Activated CD8-positive, alpha-beta memory T cell treated with anti-CD3 and anti-CD28 coated beads for 48 hours (primary cell): ENCODE data around the gene TRNP1.

Source experiments
- DNase-seq, 3 experiments: peaks; one replicate each; pipeline ENCODE4 v3.0.0-alpha.2; 2020; ENCODE audit warnings: low read depth in 2 of 3, low spot score in 2 of 3

TRNP1 gene

DNA sequence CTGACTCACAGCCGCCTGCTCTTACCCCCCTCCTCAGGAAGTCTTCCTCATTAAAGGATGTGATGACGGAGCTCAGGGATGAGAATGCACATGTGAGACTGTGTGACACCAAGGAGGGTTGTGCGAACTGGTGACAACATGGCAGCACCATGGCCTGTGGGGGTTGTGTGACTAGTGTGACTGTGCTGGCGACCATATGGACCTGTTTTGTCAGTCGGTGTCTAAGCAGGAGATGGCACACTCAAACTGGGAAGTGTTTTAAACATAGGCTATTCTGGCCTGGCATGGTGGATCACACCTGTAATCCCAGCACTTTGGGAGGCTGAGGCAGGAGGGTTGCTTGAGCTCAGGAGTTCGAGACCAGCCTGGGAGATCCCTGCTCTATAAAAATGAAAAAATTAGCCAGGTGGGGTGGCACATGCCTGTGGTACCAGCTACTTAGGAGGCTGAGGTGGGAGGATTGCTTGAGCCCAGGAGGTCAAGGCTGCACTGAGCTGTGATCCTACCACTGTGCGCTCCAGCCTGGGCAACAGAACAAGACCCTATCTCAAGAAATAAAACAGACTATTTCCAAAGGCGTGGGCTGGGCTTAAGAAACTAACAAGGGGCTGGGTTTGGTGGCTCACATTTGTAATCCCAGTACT is 7.4 kb downstream of the TRNP1 start:
- no peak for DNase-seq

DNA sequence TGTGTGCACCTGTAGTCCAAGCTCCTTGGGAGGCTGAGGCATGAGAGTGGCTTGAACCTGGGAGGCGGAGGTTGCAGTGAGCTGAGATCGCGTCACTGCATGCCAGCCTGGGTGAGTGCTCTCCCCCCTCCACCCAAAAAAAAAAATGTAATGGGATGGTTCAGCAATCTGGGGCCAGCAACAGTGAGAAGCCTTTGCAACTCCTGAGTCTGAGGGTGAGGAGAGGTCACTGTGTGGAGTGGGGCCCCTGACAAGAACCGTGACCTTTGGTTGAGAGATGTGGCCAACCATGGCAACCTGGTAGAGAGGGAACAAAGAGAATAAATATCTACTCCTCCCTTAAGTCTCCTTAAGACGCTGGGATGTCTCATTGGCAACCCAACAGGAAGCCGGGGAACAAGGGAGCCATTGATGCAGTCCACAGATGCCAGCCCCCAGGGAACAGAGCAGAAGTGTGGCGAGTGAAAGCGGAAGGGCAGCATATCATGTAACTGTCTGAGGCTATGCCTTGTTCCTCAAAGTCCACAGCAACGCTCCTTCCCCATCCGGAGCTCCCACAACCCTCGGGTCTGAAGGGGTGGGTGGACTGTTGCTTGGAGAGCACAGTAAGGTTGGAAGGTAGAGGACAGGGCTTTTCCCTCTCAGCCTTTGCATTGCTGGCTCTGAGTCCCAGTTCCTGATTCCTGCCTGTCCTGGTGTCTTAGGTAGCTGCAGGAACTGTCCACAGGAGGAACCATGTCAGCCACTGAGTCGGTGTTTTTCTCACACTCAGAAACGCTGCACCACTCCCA is 8.3 kb downstream of the TRNP1 start:
- no peak for DNase-seq

DNA sequence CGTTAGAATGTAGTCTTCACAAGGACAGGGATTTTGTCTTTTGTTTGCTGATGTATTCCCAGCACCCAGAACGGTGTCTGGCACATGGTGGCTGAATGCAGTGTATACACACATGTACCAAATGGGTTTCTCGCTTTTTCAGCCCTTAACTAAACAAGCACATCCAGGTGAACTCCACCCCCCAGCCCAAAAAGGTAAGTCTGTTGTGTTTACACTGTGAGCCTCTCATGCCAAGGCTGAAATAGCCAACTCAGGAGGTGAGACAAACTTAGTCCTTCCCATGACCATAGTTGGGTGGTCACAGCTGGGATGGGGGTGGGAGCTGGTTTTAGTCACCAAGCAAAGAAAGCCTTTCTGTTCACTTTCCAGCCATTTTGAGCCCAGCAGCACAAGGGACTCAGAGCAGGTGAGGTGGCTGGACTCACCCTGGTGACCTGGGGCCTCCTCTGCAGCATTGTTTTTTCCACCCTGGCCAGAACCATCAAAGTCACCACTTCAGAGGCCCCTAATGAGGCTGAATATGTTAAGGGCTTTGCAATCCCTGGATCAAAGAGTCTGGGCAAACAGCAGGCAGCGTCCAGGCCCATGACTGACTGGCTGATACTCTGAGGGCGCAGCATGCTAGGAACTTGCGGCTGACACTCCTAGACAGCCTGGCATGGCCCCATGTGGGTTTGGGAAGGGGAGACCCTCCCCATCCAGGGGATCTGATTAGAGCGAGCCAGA is 10.4 kb downstream of the TRNP1 start:
- DNase-seq, result no peak

DNA sequence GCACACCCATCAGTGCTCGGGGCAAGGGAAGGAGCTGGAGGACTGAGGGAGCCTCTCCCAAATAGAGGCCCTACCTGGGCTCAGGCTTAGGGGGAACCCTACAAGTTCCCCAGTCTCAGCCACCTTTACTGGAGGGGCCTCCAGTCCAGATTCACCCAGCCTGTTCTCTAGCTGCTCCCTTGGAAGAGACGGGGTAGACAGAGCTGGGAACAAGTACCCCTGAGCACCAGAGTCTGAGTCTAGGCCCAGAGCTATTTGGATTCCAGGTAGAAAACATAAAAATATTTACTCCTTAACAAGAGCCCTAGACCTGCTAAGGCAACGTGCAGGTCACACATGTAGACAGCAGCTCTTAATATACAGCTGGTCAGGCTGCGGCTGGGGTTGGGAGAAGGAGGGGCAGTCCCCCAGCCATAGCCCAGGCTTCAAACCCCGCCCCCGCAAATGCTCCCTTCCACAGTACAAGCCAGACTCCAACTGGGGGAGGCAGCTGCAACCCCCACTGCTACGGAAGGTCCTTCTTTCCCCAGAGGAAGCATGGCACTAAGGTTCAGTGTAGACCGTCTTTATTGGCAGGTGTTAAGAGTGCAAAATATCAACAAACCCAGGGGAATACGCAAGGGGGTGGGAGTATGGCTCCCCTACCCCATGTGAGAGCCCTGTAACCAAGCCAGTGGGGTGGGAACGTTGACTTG is 11.1 kb downstream of the TRNP1 start:
- DNase-seq, result no peak

DNA sequence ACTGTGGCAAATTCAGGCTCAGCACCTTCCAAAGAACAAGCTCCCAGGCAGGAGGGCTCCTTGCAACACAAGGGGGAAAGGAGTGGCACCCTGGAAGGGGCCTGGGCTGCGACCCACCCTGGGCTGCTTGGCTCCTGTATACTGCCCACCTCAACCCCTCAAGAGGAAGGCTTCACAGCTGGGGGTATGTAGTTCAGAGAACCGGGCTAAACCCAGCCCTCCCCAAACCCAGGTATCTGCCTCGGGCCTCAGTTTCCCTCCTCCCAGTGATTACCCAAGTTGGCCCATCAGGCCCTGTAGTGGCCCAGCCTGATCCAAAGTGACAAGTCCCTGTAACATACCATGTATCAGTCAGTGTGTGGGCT is 11.7 kb downstream of the TRNP1 start:
- DNase-seq, result no peak

DNA sequence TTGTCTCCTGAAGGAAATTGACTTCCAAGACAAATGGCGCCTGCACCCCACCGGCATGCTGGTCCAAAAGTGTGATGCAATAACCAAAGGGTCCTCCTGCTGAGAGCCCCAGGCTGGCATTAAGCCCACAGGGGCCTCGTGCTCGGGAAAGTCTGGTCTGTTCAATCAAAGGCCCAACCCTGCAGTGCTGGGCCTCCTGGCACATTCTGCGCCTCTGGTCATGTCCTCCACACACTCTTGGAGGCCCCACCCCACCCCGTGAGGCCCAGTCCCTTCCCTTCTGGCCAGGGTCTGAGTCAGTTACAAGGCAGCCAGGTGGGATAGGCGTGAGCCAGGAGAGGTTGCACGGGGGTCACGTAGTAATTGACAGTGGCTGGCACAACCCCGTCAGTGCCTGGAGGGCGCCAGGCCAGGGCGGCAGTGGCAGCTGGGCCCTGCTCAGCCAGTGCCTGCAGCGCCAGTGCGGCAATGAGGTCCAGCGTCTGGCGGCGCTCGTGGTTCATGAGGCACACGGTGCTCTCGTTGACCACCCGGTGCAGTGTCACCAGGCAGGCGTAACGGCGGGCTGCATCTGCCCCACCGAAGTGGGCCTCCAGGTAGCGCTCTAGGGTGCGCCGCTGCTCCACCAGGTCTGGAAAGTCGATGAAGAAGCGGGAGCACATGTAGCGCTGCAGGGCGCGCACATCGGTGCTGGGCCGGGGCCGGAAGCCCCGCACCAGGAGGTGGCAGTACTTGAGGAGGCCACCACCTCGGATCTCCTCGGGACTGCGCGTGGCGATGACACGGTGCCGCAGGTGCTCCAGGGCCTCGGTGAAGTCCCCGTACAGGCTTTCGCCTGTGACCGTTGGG is 12.4 kb downstream of the TRNP1 start:
- DNase-seq, result no peak

DNA sequence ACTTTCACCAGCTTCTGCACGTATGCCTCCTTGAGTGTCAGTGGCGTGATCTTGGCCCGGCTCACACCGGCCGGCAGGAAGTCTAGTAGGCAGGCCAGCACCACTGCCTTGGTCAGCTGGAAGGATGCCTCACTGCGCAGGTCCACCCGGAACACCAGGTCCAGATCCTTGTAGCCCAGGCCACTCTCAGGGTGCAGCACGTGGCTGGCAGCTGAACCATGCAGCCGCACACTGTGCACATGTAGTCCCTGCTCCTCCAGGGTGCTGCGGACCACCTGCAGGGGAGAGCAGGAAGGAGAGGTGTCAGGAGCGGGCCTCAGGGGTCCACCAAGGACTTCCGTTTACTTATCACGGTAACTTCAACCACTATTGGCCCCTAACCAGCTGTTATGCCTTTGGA is 13.2 kb downstream of the TRNP1 start:
- no peak for DNase-seq

DNA sequence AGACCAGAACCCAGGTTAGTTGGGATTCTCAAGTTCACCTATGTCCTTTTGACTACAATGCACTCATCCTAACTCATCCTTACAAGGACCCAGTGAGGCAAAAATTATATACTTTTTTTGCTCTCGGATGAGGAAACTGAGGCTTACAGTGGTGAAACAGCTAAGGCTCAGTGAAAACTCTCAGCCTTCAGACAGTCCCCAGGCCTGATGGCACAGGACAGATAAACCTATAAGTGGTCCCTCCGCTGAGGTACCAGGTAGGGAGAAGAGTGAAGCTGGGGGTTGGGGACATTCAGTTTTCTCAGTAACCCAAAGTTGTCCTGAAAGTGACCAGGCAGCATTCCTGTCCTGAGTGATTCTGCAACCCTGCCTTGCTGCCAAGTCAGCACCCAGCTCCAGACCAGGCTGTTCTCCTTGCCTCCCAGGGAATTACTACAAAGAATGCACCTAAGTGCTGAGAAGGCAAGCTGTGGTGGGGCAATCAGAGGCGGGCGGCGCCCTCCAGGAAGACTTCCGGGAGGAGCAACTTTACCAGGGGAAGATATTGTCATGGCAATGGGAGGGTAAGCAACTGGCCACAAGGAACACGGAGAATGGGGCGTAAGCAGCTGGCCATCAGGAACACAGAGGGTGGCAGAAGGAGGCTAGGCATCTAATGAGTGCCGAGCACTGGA is 14.6 kb downstream of the TRNP1 start:
- DNase-seq, result no peak

DNA sequence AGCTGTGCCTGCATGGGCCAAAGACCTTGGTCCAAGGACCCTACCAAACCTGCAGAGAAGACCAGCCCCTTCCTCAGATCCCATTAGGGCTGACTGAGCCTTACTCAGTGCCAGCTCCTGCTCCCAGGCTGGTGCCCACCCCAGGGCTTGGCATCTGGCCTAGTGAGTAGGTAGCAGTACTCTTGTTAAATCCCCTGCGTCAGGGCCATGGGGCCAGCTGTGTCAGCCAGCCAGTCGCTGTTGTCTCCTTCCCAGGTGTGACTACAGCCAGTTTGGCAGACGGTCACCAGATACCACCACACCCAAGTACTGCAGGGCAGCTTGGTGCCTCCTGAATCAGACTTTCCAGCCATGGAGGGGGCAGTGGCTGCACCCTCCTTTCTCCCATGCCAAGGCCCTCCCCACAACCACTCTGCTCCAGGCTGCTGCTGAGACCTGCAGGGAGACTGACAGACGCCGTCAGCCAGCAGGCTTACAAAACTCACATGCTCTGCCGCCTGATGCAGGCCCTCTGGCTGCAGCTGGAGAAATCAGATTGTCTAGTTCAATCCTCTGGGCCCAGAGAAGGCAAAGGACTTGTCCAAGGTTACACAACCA is 16.2 kb downstream of the TRNP1 start:
- no peak for DNase-seq

DNA sequence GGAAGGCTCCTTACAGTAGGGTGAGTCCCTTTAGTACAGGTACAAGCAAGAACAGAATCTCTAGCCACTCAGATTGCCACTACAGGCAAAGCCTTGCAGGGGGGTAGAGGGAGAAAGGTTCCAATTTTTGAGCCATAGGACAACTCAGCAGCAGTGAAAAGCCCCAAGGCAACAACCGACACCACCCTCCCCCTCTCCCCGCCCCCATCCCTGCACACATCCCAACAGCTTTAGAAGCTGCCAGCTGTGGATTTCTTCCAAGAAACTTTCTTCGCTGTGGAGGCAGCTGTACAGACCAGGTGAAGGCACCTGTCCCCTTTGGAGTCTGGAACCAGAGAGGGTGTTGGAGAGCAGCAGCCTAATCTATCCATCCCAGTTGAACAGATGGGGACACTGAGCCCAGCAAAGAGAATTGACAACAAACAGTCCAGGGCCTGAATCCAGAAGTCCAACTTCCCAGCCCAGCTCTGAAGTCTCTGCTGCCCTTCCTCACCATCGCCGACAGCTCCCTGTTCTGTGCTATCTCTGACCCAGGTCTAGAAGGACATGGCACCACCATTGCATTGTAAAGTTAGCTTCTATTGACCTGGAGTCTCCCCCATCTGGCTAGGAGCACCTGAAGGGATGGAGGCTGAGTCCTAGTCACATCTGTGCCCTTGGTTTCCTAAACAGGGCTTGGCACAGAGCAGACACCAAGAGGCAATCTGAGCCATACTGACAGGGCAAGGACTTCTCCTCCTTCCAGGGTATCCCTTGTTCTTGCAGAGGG is 16.9 kb downstream of the TRNP1 start:
- no peak for DNase-seq

DNA sequence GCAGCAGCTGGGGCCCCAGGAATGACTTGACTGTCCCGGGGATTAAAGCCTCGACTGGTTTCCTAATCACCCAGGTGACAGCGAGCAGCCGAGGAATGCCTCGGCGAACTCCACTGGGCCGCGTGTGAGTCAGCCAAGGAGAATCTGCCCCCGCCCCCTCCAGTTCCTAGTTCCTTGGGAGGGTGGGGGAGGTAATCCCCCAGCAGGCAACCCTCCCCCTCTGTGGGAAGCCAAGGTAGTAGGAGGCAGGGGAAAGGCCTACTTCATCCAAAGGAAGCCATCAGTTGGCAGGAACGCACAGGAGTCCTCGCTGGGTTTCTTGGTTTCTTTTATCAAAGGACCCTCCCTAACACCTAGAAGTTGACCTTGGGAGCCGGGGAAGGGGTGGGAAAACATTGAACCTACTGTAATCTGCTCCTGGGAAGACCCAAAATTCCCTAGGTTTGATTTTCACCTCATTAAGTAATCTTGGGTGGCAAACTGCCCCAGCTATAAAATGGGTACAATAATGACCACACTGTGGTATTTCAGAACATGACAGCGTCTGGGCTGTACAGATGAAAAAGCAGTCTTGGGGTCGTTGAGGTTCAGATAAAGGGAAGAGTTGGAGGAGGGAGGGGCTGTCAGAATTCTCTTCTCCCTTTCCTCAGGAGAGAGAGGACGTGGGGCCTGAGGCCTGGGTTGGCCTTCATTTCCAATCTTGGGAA is 17.7 kb downstream of the TRNP1 start:
- DNase-seq, result no peak

DNA sequence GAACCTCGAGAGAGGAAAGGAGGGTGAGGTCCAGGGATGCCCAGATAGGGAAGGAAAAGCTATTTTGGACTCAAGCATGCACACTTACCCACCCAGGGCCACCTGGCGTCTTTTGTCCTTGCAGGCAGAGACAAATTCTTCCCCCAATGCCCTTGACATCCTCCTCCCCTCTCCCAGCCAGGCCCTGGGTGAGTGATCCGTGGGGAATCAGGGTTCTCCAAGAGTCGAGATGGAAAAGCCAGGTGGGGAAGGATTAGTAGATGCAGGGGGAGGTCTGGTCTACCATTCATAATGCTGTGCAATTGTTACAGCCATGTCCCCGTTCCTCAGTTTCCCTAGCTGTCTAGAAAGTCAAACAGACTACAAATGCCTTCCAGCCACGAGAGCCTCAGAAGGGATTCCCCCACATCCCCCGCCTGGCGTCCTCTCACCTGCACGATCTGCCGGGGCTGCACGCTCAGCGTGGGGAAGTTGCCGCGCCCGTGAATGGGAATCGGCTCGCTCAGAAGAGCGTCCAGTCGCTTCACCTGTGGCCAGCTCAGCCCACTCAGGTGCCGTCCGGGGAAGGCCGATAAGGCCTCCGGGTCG is 18.6 kb downstream of the TRNP1 start:
- no peak for DNase-seq

DNA sequence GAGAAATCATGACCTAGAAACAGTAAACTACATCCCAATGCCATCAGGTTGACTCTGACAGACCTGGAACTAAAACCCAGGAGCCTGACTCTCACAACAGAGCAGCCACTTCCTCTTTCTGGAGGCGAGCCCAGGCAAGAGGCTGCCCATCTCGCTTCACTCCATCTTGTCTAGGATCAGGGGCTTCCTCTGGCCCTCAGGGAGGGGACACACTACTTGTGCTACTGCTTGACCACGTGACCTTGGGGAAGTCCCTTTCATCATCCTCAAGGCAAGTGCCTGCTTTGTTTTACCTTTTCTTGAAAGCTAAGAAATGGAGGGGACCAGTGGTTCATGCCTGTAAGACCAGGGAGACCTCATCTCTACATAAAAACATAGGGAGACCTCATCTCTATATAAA is 21.8 kb downstream of the TRNP1 start:
- no peak for DNase-seq

DNA sequence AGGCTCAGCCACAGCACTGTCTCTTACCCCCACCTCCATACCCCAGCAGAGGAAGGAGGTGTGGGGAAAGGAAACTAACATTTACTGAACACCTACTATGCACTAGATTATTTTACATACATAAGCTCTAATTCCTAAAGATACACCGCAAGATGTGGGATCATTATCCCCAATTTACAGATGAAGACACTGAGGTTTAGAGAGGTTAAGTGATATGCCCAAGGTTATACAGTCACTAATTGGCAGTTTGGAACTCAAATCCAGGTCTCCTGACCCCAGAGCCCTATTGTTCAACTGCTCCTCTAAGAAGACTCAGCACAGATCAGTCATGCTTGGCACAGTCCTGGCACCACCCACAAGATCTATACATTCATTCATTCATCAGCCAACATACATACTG is 22.9 kb downstream of the TRNP1 start:
- no peak for DNase-seq

DNA sequence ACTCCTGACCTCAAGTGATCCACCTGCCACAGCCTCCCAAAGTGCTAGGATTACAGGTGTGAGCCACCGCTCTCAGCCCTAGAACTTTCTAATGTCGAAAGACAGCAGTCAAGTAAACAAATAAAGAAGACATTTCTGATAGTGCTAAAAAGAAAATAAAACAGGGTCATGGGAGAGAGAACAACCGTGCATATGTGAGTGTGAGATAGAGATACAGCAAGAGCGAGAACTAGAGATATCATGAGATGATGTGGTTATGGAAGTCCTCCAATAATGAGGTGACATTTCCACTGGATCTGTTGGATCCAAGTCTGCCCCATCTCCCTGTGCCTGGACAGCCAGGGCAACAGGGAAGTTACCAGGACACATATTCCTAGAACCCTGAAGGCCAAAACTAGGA is 23.7 kb downstream of the TRNP1 start:
- no peak for DNase-seq

DNA sequence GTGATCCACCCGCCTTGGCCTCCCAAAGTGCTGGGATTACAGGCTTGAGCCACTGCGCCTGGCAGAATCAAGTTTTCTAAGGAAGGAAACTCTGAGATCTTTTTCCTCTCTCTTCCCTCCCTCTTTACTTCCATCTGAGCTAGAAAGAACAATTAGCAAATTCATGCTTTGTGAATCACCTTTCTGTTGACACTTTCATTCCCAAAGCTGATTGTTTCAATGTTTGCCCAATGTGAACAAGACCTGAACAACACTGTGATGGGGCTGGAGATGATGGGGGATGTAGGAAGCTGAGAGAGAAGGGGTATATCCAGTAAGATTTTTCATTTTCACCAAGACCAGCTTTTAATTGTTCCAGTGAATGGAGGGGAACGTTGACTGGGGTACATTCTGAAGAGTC is 24.8 kb downstream of the TRNP1 start:
- no peak for DNase-seq

DNA sequence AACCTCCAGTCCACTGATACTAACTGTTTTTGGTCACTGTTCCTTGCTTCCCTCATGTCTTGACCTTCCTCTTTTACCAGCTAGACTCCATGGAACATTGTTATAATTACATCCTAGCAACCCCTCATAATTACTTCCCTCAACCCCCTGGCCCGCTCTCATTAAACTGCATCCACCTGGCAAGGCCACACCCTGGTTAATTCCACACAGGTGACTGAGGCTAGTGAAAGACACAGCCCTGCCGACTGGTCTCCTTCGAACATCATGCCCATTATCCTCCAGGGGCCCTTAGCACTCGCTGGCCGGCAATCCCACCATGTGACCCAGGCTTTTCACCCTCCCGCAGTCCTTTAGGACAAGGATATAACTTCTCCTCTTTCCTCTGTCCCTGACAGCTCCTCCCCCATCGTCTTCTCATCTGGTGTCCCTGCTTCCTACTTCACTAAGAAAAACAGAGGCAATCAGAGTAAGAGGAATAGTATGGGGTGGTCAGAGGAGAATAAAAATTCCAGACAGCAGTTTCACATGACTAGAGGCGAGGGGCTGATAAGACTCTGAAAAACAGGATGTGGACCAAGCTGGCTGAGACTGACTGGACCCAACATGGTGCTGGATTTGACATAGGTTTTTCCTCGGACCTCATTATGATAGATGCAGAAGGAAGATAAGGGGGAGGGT is 28.0 kb downstream of the TRNP1 start:
- no peak for DNase-seq

DNA sequence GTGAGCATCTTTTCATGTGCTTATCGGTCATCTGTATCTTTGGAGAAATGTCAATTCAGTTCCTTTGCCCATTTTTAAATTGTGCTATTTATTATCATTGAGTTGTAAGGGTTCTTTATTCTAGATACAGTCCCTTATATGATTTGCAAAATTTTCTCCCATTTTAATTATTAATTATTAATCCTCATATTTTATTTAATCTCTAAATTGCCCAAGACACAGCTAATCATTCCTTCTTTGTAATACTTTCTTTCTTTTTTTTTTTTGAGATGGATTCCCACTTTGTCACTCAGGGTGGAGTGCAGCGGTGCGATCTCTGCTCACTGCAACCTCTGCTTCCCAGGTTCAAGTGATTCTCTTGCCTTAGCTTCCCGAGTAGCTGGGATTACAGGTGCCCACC is 32.2 kb downstream of the TRNP1 start:
- no peak for DNase-seq
